Measurements from ENCODE around the gene ZNF514. TPM values are rescaled to one million over a fixed set of nuclear protein-coding genes. Genes with fewer than 3 reads are reported as not detected.

ZNF514 gene
- total RNA-seq (2014; rRNA removed; shearing (Covaris generic)): 6.2 and 9.7 TPM in 2 replicates
- total RNA-seq (2022): 12.8 and 15.3 TPM in 2 replicates
- Bru-seq, nascent RNA: percentile 45 among the genes with signal in this experiment
- percentile 46 among the genes with signal in this experiment for BruChase-seq, experiment 1, labeled RNA remaining after a 6-hour chase
- BruChase-seq, experiment 2, labeled RNA remaining after a 2-hour chase: percentile 50 among the genes with signal in this experiment
- long read RNA-seq, partial matches to known transcripts: 1 of 25 reads
- long read RNA-seq, other reads (novel, unspliced or antisense): 24 of 25 reads

- no peak for TF ChIP-seq CTCF (conservative IDR thresholded peaks at IDR 0.05; ENCODE audit: low read length)
- no peak for TF ChIP-seq EZH2phosphoT487 (IDR thresholded peaks at IDR 0.05; ENCODE audit: borderline replicate concordance, low read depth, low read length)
- H3K36me3 ChIP-seq (ENCODE audit: insufficient read depth, low read length): no peaks in the 10 kb centered on the region
- H3K9me2 ChIP-seq (ENCODE audit: insufficient read depth, low read length): no peaks in the 10 kb centered on the region
- H3K9me3 ChIP-seq (ENCODE audit: low read length): no peaks in the 10 kb centered on the region
- peaks cover 9% of the 10 kb centered on the region; the same call in 1 of the 2 replicates for H3K79me2 ChIP-seq (ENCODE audit: insufficient read depth, low read depth, low read length)
- H3K27ac ChIP-seq (ENCODE audit: low read depth, low read length, poor library complexity, severe bottlenecking): no peak within 1 kb of the TSS
- peak; percentile 68 for DNase-seq (ENCODE audit: low spot score)
- H3K4me1 ChIP-seq (ENCODE audit: insufficient read depth, low read length, poor library complexity, severe bottlenecking): peaks cover 14% of the 10 kb centered on the region
- H3K4me3 ChIP-seq (ENCODE audit: low read depth, low read length, poor library complexity, severe bottlenecking): peak within 1 kb of the TSS; percentile 68
- ChIA-PET POLR2A (interaction anchor here (0.9 to 2.4 kb wide), 2 partner anchors 8 to 38 kb away, joined by 6 to 16 read pairs; partner anchors contain the start of gene MRPS5), CTCF (ENCODE audit: unreplicated experiment) (no interaction called here)
- no TSS peak for BruUV-seq (replicated peaks)
- peak within 1 kb of the TSS; percentile 71; the same call in 1 of the 2 replicates for H2AFZ ChIP-seq (ENCODE audit: low read length)
- peak within 1 kb of the TSS; percentile 79 for H3K4me2 ChIP-seq (ENCODE audit: low read length)
- intact Hi-C loops (cut with micrococcal nuclease; ENCODE audit: unreplicated experiment): no loop called here
- no peaks in the 10 kb centered on the region for H4K20me1 ChIP-seq (ENCODE audit: insufficient read depth, low read length)
Measured at GRCh38 chr2:95159690-95160449, at the start of gene ZNF514. Gene ZNF514 (minus strand): TSS chr2:95159848. CDS start chr2:95153253, 6,595 bp downstream.

DNA sequence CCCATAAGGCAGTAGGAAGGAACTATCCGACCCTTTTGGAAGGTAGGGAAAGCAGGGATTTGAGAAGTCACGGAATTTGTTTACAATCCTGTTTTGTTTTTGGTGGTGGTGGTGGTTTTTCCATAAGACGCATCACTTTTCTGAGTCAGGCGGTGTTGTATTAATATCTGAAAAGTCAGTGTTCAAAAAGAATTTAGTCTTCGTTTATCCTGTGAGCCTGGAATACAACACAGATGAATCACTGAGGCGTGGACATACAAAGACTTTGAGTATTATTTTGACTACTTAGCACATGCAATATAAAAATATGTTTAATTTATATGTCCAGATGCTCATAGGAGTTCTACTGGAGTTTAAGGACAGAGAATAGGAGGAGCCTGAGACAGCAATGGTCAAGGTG is 48.5 kb upstream of the ZNF514 start:
- Histone ChIP-seq H2AFZ (ENCODE audit: low read length) (peak overlapping the region; percentile 99), H3K9me3 (ENCODE audit: low read length) (peaks cover 25% of the 10 kb centered on the region; the same call in 1 of the 2 replicates), H3K27ac (ENCODE audit: low read depth, low read length, poor library complexity, severe bottlenecking) (no peak overlapping the region), H3K4me1 (ENCODE audit: insufficient read depth, low read length, poor library complexity, severe bottlenecking) (peaks cover 4% of the 10 kb centered on the region), H3K36me3 (ENCODE audit: insufficient read depth, low read length) (peaks cover 21% of the 10 kb centered on the region), H3K4me3 (ENCODE audit: low read depth, low read length, poor library complexity, severe bottlenecking) (peak overlapping the region; percentile 83), H3K9me2 (ENCODE audit: insufficient read depth, low read length) (no peaks in the 10 kb centered on the region), H4K20me1 (ENCODE audit: insufficient read depth, low read length) (no peaks in the 10 kb centered on the region), H3K79me2 (ENCODE audit: insufficient read depth, low read depth, low read length) (no peaks in the 10 kb centered on the region), H3K4me2 (ENCODE audit: low read length) (peak overlapping the region; percentile 68)
- no TSS peak for BruUV-seq (replicated peaks)
- TF ChIP-seq CTCF (conservative IDR thresholded peaks at IDR 0.05; ENCODE audit: low read length) (no peak), EZH2phosphoT487 (IDR thresholded peaks at IDR 0.05; ENCODE audit: borderline replicate concordance, low read depth, low read length) (no peak)
- no peak for DNase-seq (ENCODE audit: low spot score)
- POLR2A ChIA-PET: no interaction called here
- intact Hi-C loops (cut with micrococcal nuclease; ENCODE audit: unreplicated experiment): no loop called here
- CTCF ChIA-PET (ENCODE audit: unreplicated experiment): no interaction called here
